ENCODE data around the gene CUBN.

CUBN gene

DNA sequence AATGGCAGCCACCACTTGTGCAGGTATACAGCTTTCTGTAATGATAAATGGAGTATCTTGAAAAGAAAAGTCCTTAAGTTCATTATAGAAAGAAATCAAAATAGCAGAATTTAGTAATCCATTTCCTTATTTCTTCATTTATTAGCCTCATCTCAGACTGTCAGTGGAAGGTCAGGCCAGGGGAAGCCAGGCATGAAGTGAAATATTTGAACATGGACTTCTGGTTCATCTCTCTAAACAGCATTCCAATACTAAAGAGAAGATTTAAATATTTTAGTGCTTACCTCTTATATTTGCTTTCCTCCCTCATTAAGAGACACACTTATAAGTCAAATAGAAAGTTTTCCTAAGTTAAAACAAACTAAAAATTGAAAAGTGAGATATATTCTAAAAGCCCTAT is 45.0 kb upstream of the CUBN start:
- TF ChIP-seq CTCF (IDR thresholded peaks at IDR 0.05): no peak
- Histone ChIP-seq H3K4me1 (peaks cover 0 to 57% (median 10%) of the 10 kb centered on the region in 4 donors), H3K27me3 (no peaks in the 10 kb centered on the region), H3K27ac (peak overlapping the region in 1 of 2 donors; percentile 47), H3K9me3 (no peaks in the 10 kb centered on the region), H3K4me3 (no peak overlapping the region), H3K36me3 (no peaks in the 10 kb centered on the region)
- intact Hi-C loops (cut with DNase I; ENCODE audit: low total_unique reads): no loop called here
- no peak for DNase-seq

GRCh38 chr10:17171141-17171641 is 41.6 kb upstream of the CUBN start:
- H3K9me3 ChIP-seq: no peaks in the 10 kb centered on the region
- no peaks in the 10 kb centered on the region for H3K27me3 ChIP-seq
- peaks cover 0 to 45% (median 9%) of the 10 kb centered on the region in 4 donors for H3K4me1 ChIP-seq
- H3K36me3 ChIP-seq: no peaks in the 10 kb centered on the region
- H3K27ac ChIP-seq: peak overlapping the region; percentile 39 to 65
- intact Hi-C loops (cut with DNase I; ENCODE audit: low total_unique reads): no loop called here
- peak overlapping the region in 1 of 2 donors; percentile 2 for H3K4me3 ChIP-seq
- DNase-seq: no peak
- no peak for TF ChIP-seq CTCF (IDR thresholded peaks at IDR 0.05)

DNA sequence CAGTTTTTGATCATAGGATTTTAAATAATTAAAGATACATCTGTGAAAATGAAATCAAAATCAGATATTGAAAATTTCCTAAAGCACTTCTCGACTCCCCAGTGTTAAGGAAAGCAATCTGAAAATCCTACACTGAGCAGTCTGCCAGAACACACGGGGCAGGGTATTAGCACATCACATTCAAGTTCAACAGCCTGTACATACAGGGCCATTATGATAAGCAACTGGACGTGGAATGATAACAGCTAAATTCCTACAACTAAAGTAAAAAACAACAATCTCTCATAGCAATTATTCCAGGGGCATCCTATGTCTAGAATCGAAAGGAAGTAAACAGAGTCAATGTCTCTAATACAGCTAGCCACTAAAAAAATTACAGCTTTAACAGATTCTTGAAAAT is 40.2 kb upstream of the CUBN start:
- Histone ChIP-seq H3K4me3 (no peak overlapping the region), H3K4me1 (peaks cover 0 to 33% (median 2%) of the 10 kb centered on the region in 4 donors), H3K27me3 (no peaks in the 10 kb centered on the region), H3K27ac (peak overlapping the region; percentile 57 to 65), H3K9me3 (no peaks in the 10 kb centered on the region), H3K36me3 (no peaks in the 10 kb centered on the region)
- TF ChIP-seq CTCF (IDR thresholded peaks at IDR 0.05): no peak
- intact Hi-C loops (cut with DNase I; ENCODE audit: low total_unique reads): no loop called here
- no peak for DNase-seq

- no peak for TF ChIP-seq CTCF (IDR thresholded peaks at IDR 0.05)
Measured at GRCh38 chr10:17166699-17167098, 37.1 kb upstream of the CUBN start.

GRCh38 chr10:17162828-17163227 is 33.2 kb upstream of the CUBN start:
- TF ChIP-seq CTCF (IDR thresholded peaks at IDR 0.05): no peak
- intact Hi-C loops (cut with DNase I; ENCODE audit: low total_unique reads): no loop called here
- Histone ChIP-seq H3K27ac (peak overlapping the region; percentile 30 to 58), H3K27me3 (no peaks in the 10 kb centered on the region), H3K36me3 (no peaks in the 10 kb centered on the region), H3K9me3 (no peaks in the 10 kb centered on the region), H3K4me3 (no peak overlapping the region), H3K4me1 (peaks cover 0 to 20% (median 4%) of the 10 kb centered on the region in 4 donors)
- DNase-seq: no peak

More at GRCh38 chr10:17166699-17167098, 37.1 kb upstream of the CUBN start:
- Histone ChIP-seq H3K27ac (peak overlapping the region in 1 of 2 donors; percentile 28), H3K9me3 (no peaks in the 10 kb centered on the region), H3K4me1 (peaks cover 0 to 43% (median 6%) of the 10 kb centered on the region in 4 donors), H3K27me3 (no peaks in the 10 kb centered on the region), H3K36me3 (no peaks in the 10 kb centered on the region), H3K4me3 (no peak overlapping the region)
- intact Hi-C loops (cut with DNase I; ENCODE audit: low total_unique reads): no loop called here
- no peak for DNase-seq

GRCh38 chr10:17161775-17162174 is 32.2 kb upstream of the CUBN start:
- Histone ChIP-seq H3K4me3 (no peak overlapping the region), H3K4me1 (peaks cover 0 to 31% (median 4%) of the 10 kb centered on the region in 4 donors), H3K36me3 (no peaks in the 10 kb centered on the region), H3K27ac (peak overlapping the region in 1 of 2 donors; percentile 58), H3K9me3 (no peaks in the 10 kb centered on the region), H3K27me3 (no peaks in the 10 kb centered on the region)
- DNase-seq: no peak
- intact Hi-C loops (cut with DNase I; ENCODE audit: low total_unique reads): no loop called here
- TF ChIP-seq CTCF (IDR thresholded peaks at IDR 0.05): no peak
